ENCODE results near the gene P3R3URF. TPM values are rescaled to one million over a fixed set of nuclear protein-coding genes. Genes with fewer than 3 reads are reported as not detected.

P3R3URF gene
- total and polyA plus RNA-seq, 12 donors: not detected

- peak in 2 of 8 donors; percentile 4 for ATAC-seq
- no peak for DNase-seq
- 44 to 52% methylated on average over 5 of the region's 5 CpGs for WGBS, 2 donors
- no peak for TF ChIP-seq CTCF (IDR thresholded peaks at IDR 0.05)
- no peaks in the 10 kb centered on the region for H3K27me3 ChIP-seq
- H3K9me3 ChIP-seq: no peaks in the 10 kb centered on the region
- no peak overlapping the region for H3K4me3 ChIP-seq
- H3K36me3 ChIP-seq: peaks cover 0 to 73% (median 35%) of the 10 kb centered on the region in 9 donors
- H3K27ac ChIP-seq: peak overlapping the region in 7 of 10 donors; percentile 14 to 65 (median 43)
- peaks cover 16 to 46% (median 34%) of the 10 kb centered on the region in 9 donors for H3K4me1 ChIP-seq
- intact Hi-C loops (cut with DNase I): no loop called here
Measured at GRCh38 chr1:46194641-46195193, 18.4 kb upstream of the P3R3URF start.

GRCh38 chr1:46193984-46194570 lies 17.8 kb upstream of the P3R3URF start:
- H3K4me3 ChIP-seq: no peak overlapping the region
- 85 to 93% methylated on average over 9 of the region's 9 CpGs for WGBS, 2 donors
- ATAC-seq (no peak), DNase-seq (no peak)
- peaks cover 0 to 80% (median 41%) of the 10 kb centered on the region in 9 donors for H3K36me3 ChIP-seq
- intact Hi-C loops (cut with DNase I): no loop called here
- H3K27me3 ChIP-seq: no peaks in the 10 kb centered on the region
- peak overlapping the region in 5 of 10 donors; percentile 12 to 65 (median 28) for H3K27ac ChIP-seq
- peaks cover 13 to 46% (median 32%) of the 10 kb centered on the region in 9 donors for H3K4me1 ChIP-seq
- H3K9me3 ChIP-seq: no peaks in the 10 kb centered on the region
- no peak for TF ChIP-seq CTCF (IDR thresholded peaks at IDR 0.05)

GRCh38 chr1:46193285-46193684 lies 17.0 kb upstream of the P3R3URF start:
- Histone ChIP-seq H3K36me3 (peaks cover 0 to 88% (median 43%) of the 10 kb centered on the region in 9 donors), H3K4me1 (peaks cover 13 to 48% (median 31%) of the 10 kb centered on the region in 9 donors), H3K4me3 (no peak overlapping the region), H3K27ac (no peak overlapping the region), H3K9me3 (no peaks in the 10 kb centered on the region), H3K27me3 (no peaks in the 10 kb centered on the region)
- no peak for TF ChIP-seq CTCF (IDR thresholded peaks at IDR 0.05)
- no peak for ATAC-seq
- intact Hi-C loops (cut with DNase I): no loop called here
- no peak for DNase-seq
- 96% methylated on average over 7 of the region's 7 CpGs for WGBS, 2 donors

GRCh38 chr1:46192171-46192570 lies 15.9 kb upstream of the P3R3URF start:
- H3K4me1 ChIP-seq: peaks cover 7 to 51% (median 29%) of the 10 kb centered on the region in 9 donors
- H3K27ac ChIP-seq: no peak overlapping the region
- DNase-seq (no peak), ATAC-seq (no peak)
- no peaks in the 10 kb centered on the region for H3K9me3 ChIP-seq
- WGBS, 2 donors: 93 to 94% methylated on average over 10 of the region's 10 CpGs
- H3K27me3 ChIP-seq: no peaks in the 10 kb centered on the region
- TF ChIP-seq CTCF (IDR thresholded peaks at IDR 0.05): no peak
- H3K4me3 ChIP-seq: no peak overlapping the region
- peaks cover 0 to 98% (median 43%) of the 10 kb centered on the region in 9 donors for H3K36me3 ChIP-seq
- intact Hi-C loops (cut with DNase I): no loop called here
